ENCODE results near the gene KCNQ2. TPM values are rescaled to one million over a fixed set of nuclear protein-coding genes. Genes with fewer than 3 reads are reported as not detected.

Gene KCNQ2
- total RNA-seq, 2 experiments from 2014 or later: not detected

DNA sequence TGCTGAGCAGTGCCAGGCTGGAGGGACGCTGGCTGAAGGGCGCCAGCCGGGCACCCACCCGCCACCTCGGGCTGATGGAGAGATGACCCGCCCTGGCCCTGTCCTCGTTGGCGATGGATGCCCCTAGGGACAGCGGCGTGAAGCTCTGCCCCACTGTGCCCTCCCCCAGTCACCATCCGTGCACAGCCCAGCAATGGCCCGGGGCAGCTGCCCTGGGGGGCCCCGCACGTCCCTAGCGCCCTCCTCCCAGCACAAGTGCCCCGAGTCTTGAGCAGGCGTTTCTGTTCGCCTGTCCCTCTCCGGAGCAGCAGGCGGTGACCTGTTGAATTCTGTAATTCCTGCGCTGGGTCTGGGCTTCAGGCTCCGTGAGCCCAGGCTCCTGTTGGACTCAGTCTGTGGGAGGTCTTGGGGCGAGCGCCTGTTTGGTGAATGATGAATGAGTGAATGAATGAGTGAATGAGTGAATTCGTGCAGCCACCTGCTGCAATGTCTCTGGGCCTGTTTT, 74.5 kb downstream of the KCNQ2 start:
- ChIA-PET POLR2A (no interaction called here), CTCF (no interaction called here)
- Mint-ChIP-seq H3K36me3 (ENCODE audit: low read depth) (no peaks in the 10 kb centered on the region), H3K9me3 (no peaks in the 10 kb centered on the region), H3K4me1 (ENCODE audit: low read depth) (no peaks in the 10 kb centered on the region), H3K27me3 (no peaks in the 10 kb centered on the region), H3K4me3 (no peak overlapping the region), H3K27ac (no peak overlapping the region)
- no peak for ATAC-seq
- TF ChIP-seq, protein P1, sequence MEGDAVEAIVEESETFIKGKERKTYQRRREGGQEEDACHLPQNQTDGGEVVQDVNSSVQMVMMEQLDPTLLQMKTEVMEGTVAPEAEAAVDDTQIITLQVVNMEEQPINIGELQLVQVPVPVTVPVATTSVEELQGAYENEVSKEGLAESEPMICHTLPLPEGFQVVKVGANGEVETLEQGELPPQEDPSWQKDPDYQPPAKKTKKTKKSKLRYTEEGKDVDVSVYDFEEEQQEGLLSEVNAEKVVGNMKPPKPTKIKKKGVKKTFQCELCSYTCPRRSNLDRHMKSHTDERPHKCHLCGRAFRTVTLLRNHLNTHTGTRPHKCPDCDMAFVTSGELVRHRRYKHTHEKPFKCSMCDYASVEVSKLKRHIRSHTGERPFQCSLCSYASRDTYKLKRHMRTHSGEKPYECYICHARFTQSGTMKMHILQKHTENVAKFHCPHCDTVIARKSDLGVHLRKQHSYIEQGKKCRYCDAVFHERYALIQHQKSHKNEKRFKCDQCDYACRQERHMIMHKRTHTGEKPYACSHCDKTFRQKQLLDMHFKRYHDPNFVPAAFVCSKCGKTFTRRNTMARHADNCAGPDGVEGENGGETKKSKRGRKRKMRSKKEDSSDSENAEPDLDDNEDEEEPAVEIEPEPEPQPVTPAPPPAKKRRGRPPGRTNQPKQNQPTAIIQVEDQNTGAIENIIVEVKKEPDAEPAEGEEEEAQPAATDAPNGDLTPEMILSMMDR (IDR thresholded peaks at IDR 0.05): no peak
- DNase-seq: no peak
- intact Hi-C loops (cut with micrococcal nuclease): no loop called here

- TF ChIP-seq, protein P1 (IDR thresholded peaks at IDR 0.05): no peak
These were observed 75.2 kb downstream of the KCNQ2 start for GRCh38 chr20:63397155-63397843.

GRCh38 chr20:63396300-63396699, 76.2 kb downstream of the KCNQ2 start:
- no peaks in the 10 kb centered on the region for H3K36me3 Mint-ChIP-seq (ENCODE audit: low read depth)
- H3K4me3 Mint-ChIP-seq: no peak overlapping the region
- TF ChIP-seq, protein P1 (IDR thresholded peaks at IDR 0.05): no peak
- ChIA-PET POLR2A (no interaction called here), CTCF (no interaction called here)
- ATAC-seq (no peak), DNase-seq (no peak)
- no peak overlapping the region for H3K27ac Mint-ChIP-seq
- intact Hi-C loops (cut with micrococcal nuclease): no loop called here
- H3K4me1 Mint-ChIP-seq (ENCODE audit: low read depth): no peaks in the 10 kb centered on the region
- no peaks in the 10 kb centered on the region for H3K9me3 Mint-ChIP-seq
- H3K27me3 Mint-ChIP-seq: peaks cover 2% of the 10 kb centered on the region

More at GRCh38 chr20:63397155-63397843, 75.2 kb downstream of the KCNQ2 start:
- DNase-seq: no peak
- ChIA-PET CTCF (no interaction called here), POLR2A (no interaction called here)
- ATAC-seq: no peak
- intact Hi-C loops (cut with micrococcal nuclease): no loop called here
- no peak overlapping the region for H3K4me3 Mint-ChIP-seq
- peaks cover 1% of the 10 kb centered on the region for H3K27me3 Mint-ChIP-seq
- no peaks in the 10 kb centered on the region for H3K9me3 Mint-ChIP-seq
- no peaks in the 10 kb centered on the region for H3K36me3 Mint-ChIP-seq (ENCODE audit: low read depth)
- H3K27ac Mint-ChIP-seq: no peak overlapping the region
- H3K4me1 Mint-ChIP-seq (ENCODE audit: low read depth): no peaks in the 10 kb centered on the region

DNA sequence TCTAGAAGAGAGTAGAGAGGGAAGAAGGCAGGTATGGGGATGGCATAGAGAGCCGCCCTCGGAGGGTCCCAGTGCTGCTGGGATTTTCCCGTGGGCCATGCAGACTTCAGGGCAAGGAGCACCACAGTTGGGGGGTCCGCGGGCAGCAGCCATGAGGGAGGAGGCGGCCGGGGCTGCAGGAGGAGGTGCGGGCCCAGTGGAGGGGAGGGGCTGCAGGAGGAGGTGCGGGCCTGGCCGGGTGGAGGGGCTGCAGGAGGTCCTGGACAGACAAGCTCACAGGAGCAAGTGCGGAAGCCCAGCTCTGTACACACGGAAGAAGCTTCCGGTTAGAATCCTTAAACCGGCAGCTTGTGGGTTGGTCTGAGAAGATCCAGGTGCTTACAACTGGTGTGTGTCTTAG, 76.7 kb downstream of the KCNQ2 start:
- no peaks in the 10 kb centered on the region for H3K9me3 Mint-ChIP-seq
- intact Hi-C loops (cut with micrococcal nuclease): no loop called here
- H3K4me1 Mint-ChIP-seq (ENCODE audit: low read depth): no peaks in the 10 kb centered on the region
- H3K36me3 Mint-ChIP-seq (ENCODE audit: low read depth): no peaks in the 10 kb centered on the region
- H3K27me3 Mint-ChIP-seq: peaks cover 2% of the 10 kb centered on the region
- DNase-seq: no peak
- ChIA-PET CTCF (no interaction called here), POLR2A (no interaction called here)
- no peak overlapping the region for H3K27ac Mint-ChIP-seq
- ATAC-seq: no peak
- H3K4me3 Mint-ChIP-seq: no peak overlapping the region
- TF ChIP-seq, protein P1 (IDR thresholded peaks at IDR 0.05): no peak

GRCh38 chr20:63394920-63395455, 77.5 kb downstream of the KCNQ2 start:
- Mint-ChIP-seq H3K27ac (no peak overlapping the region), H3K4me1 (ENCODE audit: low read depth) (no peaks in the 10 kb centered on the region), H3K27me3 (peaks cover 2% of the 10 kb centered on the region), H3K4me3 (no peak overlapping the region), H3K9me3 (no peaks in the 10 kb centered on the region), H3K36me3 (ENCODE audit: low read depth) (no peaks in the 10 kb centered on the region)
- DNase-seq (no peak), ATAC-seq (no peak)
- CTCF ChIA-PET: no interaction called here
- POLR2A ChIA-PET: no interaction called here
- TF ChIP-seq, protein P1 (IDR thresholded peaks at IDR 0.05): no peak
- intact Hi-C loops (cut with micrococcal nuclease): no loop called here

Data from activated CD8-positive, alpha-beta T cell treated with anti-CD3 and anti-CD28 coated beads for 36 hours (primary cell).